Measurements from ENCODE around the gene FOXF1. TPM values are rescaled to one million over a fixed set of nuclear protein-coding genes. Genes with fewer than 3 reads are reported as not detected.
A peak's percentile ranks its signal among the peaks of the same experiment; 100 is the strongest.

FOXF1 gene
- 31.0 TPM for total RNA-seq

DNA sequence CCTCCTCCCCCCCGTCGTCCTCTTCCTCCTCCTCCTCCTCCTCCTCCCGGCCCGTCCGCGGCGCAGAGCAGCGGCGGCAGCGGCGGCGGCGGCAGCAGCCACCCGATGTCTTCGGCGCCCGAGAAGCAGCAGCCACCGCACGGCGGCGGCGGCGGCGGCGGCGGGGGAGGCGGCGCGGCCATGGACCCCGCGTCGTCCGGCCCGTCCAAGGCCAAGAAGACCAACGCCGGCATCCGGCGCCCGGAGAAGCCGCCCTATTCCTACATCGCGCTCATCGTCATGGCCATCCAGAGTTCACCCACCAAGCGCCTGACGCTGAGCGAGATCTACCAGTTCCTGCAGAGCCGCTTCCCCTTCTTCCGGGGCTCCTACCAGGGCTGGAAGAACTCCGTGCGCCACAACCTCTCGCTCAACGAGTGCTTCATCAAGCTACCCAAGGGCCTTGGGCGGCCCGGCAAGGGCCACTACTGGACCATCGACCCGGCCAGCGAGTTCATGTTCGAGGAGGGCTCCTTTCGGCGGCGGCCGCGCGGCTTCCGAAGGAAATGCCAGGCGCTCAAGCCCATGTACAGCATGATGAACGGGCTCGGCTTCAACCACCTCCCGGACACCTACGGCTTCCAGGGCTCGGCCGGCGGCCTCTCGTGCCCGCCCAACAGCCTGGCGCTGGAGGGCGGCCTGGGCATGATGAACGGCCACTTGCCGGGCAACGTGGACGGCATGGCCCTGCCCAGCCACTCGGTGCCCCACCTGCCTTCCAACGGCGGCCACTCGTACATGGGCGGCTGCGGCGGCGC is at the start of gene FOXF1:
Gene FOXF1 (plus strand): TSS at position 63 of the 797 bp plus-strand sequence. CDS start 43 bp downstream, at position 106.
- DNase-seq (ENCODE audit: low spot score), result no peak

DNA sequence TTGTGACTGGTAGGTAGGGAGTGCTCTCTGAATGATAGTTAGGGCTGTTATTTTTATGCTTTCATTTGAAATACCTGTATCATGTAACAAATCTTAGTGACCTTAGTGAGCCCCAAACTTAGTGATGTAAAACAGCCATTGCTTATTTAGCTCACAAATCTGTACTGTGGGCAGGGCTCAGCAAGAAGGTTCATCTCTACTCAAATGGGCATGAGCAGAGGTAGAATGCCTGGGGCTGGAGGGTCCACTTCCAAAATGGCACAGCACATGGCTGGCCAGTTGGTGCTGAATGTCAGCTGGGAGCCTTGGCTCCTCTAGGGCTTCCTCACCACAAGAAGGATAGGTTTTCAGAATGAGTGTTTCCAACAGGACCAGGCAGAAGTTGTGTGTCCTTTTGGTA is 49.3 kb upstream of the FOXF1 start:
- no peak for DNase-seq (ENCODE audit: low spot score)

DNA sequence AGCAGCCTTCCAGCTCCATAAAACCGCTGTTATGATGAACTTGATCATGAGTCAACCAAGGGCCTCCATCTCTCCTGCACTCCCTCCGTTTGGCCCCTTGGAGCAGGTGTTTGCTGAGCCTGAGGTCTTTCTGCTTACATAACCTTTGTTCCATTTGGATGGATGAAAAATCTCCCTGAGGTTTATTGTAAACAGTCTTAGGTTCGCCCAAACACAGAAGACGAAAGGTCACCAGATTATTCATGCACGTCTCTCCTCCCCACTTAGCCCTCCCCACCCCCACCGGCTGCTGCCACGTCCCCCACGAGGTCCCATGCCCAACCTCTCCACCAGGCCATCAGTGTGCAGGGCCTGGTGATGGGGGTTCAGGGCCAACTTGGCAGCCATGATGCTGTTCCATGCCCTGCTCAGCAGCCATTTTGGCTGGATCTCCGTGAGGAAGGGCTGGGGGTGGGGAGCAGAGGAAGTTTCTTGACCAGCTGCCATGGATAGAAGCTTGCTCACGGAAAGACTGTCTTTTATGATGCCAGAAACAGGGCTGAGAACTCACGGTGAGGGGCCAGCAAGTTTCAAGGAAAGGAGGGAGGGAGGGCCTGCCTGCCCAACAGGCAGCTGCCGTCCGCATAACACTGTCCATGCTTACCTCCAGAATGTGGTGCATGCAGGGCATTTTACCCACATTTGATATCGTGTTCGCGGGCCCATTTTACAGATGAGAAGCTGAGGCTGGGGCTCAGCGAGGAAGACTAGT is 47.8 kb upstream of the FOXF1 start:
- DNase-seq (ENCODE audit: low spot score), result no peak

- no peak for DNase-seq (ENCODE audit: low spot score)
Observed at GRCh38 chr16:86464044-86464443, 46.3 kb upstream of the FOXF1 start.

DNA sequence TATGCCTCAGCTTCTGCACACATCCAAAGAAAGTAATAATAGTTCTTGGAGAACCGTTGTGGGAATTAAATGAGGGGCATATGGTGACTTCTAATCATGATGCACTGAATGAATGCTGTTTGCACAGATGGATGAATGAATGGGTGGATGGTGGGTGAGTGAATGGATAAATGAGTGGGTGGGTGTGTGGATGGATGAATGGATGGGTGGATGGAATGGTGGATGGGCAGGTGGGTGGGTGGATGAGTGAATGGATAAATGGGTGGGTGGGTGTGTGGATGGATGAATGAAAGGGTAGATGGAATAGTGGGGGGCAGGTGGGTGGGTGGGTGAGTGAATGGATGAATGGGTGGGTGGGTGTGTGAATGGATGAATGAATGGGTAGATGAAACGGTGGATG is 44.9 kb upstream of the FOXF1 start:
- no peak for DNase-seq (ENCODE audit: low spot score)

GRCh38 chr16:86466696-86467406 is 43.5 kb upstream of the FOXF1 start:
- peak; percentile 37 for DNase-seq (ENCODE audit: low spot score)

GRCh38 chr16:86467490-86467889 is 42.8 kb upstream of the FOXF1 start:
- no peak for DNase-seq (ENCODE audit: low spot score)

- no peak for DNase-seq (ENCODE audit: low spot score)
Observed at GRCh38 chr16:86470964-86471363, 39.4 kb upstream of the FOXF1 start.

- DNase-seq (ENCODE audit: low spot score), result no peak
Observed at GRCh38 chr16:86471896-86472295, 38.4 kb upstream of the FOXF1 start.

DNA sequence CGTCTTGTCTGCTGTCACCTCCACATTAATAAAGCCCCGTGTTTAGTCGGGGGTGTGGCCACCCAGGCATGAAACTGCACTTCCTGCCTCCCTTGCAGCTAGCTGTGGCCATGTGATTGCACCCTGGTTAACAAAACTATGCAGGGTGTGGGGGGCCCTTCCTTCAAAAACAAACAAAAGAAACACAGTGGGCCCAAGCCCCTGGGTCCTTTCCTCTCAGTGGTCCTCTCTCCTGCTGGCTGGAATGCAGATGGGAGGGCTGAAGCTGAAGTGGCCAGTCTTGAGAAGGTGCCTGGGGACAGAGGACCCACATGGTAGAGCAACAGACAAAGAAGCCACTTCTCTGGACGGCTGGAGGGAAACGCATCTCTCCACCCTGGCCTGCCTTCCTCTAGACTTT is 38.0 kb upstream of the FOXF1 start:
- DNase-seq (ENCODE audit: low spot score), result no peak

DNA sequence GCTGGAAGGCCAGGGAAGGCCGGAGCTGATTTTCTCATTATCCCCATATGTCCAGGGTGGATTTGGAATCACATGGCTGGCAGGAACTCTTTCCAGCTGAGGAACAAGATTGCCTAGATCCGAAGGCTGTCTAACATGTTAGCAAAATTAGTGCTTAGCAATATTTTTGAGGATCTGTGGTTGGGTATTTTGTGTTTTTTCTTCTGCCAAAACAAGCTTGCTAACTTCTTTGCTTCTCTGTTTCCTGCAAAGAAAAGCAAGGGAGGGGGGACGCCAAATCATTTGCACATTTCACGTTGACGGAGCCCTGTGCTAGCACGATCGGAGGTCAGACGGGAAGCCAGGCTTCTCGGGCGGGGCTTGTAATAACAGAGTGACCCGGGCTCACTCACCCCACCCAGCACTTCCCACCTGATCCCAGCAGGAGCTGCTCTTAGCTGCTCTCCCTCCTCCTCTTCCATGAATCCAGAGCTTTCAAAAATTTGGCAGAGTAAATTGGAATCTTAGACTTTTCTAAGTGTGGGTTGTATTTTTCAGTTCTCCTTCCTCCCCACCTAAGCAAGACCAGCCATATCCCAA is 33.3 kb upstream of the FOXF1 start:
- no peak for DNase-seq (ENCODE audit: low spot score)

DNA sequence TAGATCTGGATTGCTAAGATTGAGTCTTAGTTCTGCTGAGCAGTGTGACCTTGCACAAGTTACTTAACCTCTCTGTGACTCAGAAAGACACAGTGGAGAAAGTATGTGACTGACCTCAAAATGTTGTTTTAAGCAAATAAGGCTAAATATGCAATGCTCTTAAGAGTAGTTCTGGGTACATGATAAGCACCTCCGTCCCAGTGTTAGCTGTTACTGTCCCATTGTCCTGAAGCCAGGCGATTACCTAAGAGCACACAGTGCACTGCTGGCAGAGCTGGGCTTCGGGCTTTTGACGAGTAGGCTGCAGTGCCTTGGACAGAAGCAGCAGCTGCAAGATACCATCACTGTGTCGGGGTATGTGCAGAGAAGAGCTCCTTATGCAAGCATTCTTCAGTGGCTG is 32.7 kb upstream of the FOXF1 start:
- no peak for DNase-seq (ENCODE audit: low spot score)

DNA sequence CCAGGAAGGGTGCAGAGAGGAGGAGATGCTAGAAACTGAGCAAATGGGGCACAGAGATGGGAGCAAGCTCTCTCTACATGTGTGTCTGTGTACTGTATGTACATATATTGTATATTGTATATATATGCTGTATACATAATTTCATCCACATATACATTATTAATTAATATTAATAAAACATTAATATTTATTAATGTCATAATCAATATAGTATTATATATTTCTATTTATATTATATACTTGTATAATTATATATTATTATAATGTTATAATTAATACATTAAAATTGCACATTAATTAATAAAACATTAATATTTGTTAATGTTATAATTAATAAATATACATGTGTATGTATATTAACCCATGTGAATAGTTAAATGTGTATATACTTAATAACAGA is 31.5 kb upstream of the FOXF1 start:
- DNase-seq (ENCODE audit: low spot score), result no peak

GRCh38 chr16:86479419-86479818 is 30.9 kb upstream of the FOXF1 start:
- DNase-seq (ENCODE audit: low spot score), result peak; percentile 51

- DNase-seq (ENCODE audit: low spot score), result no peak
Observed at GRCh38 chr16:86480444-86480843, 29.9 kb upstream of the FOXF1 start.

GRCh38 chr16:86481607-86482006 is 28.7 kb upstream of the FOXF1 start:
- DNase-seq (ENCODE audit: low spot score), result no peak

GRCh38 chr16:86484240-86484639 is 26.1 kb upstream of the FOXF1 start:
- no peak for DNase-seq (ENCODE audit: low spot score)

GRCh38 chr16:86485746-86486145 is 24.6 kb upstream of the FOXF1 start:
- no peak for DNase-seq (ENCODE audit: low spot score)

DNA sequence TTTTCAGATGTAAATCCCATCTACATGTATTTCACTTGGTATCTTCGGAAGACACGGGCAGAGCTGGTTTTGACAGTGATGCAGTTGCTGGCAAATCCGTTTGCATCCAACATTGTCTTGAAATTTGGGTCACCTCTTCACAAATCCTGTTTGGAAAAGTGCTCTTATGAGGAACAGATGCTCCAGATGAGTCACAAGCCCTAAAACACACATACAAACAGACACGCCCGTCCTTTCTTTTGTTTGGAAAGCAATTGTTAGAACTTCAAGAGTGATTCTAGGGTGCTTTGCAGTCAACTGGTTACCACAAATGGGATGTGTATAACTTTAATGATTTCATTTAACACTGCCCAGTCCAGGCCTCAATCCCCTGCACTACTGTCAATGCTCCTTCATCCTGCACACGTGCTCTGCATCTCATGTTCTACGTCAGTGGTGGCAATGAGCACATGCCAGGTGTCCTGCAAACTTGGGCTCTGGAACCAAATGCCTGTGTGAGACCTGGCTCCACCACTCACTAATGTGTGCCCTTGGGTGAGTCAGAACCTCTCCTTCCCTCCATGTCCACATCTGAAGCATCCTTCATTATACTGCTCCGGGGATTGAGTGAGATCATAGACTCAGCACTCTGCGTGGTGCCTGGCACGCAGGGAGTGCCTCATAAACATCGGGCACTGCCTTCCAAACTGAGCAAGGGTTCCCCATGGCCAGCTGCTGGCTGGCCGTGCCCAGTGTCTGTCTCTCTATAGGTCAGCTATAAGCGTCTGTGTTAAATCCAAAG is 19.3 kb upstream of the FOXF1 start:
- DNase-seq (ENCODE audit: low spot score), result no peak

GRCh38 chr16:86491640-86492023 is 18.7 kb upstream of the FOXF1 start:
- no peak for DNase-seq (ENCODE audit: low spot score)

DNA sequence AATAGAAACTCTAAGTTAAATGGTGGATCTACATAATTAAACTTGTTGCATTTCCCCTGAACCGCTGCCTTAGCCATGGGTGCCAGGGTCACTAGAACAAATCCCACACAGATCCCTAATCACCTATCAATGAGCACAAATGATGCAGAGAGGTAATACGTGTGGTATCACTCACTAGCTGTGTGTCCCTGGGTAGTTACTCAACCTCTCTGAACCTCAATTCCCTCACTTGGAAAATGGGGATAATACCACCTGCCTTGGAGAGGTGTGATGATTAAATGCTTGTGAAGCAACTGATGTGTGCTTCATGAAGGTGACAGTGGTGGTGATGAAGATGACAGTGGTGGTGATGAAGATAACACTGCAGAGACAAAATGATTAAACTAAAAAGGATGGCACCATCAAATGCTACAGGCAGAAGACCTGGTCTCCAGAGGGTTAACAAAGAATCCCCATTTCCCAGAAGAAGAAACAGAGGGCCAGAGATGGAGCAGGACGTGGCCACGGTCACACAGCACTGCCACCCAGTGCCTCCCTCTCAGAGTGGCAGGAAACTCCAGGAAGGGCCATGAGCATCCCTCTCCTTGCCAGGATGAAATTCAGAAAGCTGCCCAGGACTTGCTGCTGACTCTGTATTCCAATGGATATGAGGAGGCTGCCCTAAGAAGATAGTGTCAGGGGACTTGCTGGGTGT is 17.9 kb upstream of the FOXF1 start:
- DNase-seq (ENCODE audit: low spot score), result no peak
